Tibial nerve (tissue), 4 donors: ENCODE results near the gene EIF1AD. TPM values are rescaled to one million over a fixed set of nuclear protein-coding genes. Genes with fewer than 3 reads are reported as not detected.
A peak's percentile ranks its signal among the peaks of the same experiment; 100 is the strongest.

ENCODE experiments used
- DNase-seq, 2 donors: peaks; one replicate each; pipeline ENCODE4 v3.0.0-alpha.2; 2019; ENCODE audit warnings: low spot score in 2 of 2
- H3K27ac ChIP-seq, 4 donors: fragments of 200-600 bp; sonication (generic) in 3 of 4; one replicate each; pipeline ENCODE4 v1.5.1; 2017 to 2019; ENCODE audit warnings: mild to moderate bottlenecking in 1 of 4
- H3K27me3 ChIP-seq, 2 donors: fragments of 200-600 bp; sonication (generic) in 1 of 2; one replicate each; pipeline versions ENCODE4 v1.5.1 to v1.6.0; 2017 to 2019
- H3K36me3 ChIP-seq, 3 donors: fragments of 200-600 bp; sonication (generic); one replicate each; pipeline ENCODE4 v1.5.1; 2018 to 2019
- H3K4me1 ChIP-seq, 4 donors: fragments of 200-600 bp; sonication (generic) in 3 of 4; one replicate each; pipeline ENCODE4 v1.5.1; 2017 to 2019
- H3K4me3 ChIP-seq, 4 donors: fragments of 200-600 bp; sonication (generic) in 3 of 4; one replicate each; pipeline ENCODE4 v1.5.1; 2017 to 2019; ENCODE audit warnings: mild to moderate bottlenecking in 1 of 4, moderate library complexity in 1 of 4
- H3K9me3 ChIP-seq, 4 donors: fragments of 200-600 bp; sonication (generic) in 3 of 4; one replicate each; pipeline ENCODE4 v1.5.1; 2017 to 2019
- EP300 ChIP-seq, 2 donors: sonication (generic); formaldehyde crosslinking; IDR thresholded peaks; one replicate each; pipeline ENCODE4 v1.6.1; 2017; ENCODE audit warnings: antibody characterized with exemption in 2 of 2, mild to moderate bottlenecking in 1 of 2
- POLR2A ChIP-seq, 2 donors: fragments of 450-650 bp; IDR thresholded peaks; one replicate each; pipeline ENCODE4 v1.6.1; 2017; ENCODE audit warnings: antibody characterized with exemption in 2 of 2, mild to moderate bottlenecking in 2 of 2, moderate library complexity in 2 of 2
- whole genome bisulfite sequencing, 2 donors: methylation state at CpG; one replicate each; pipeline ENCODE4 v1.1.5; 2018; 5-methylcytosine and 5-hydroxymethylcytosine counted together
- total RNA-seq, 4 donors: library from RNA; depleted of rRNA; stranded (reverse); fragments of >200 nt; gene quantifications; one replicate each; pipeline ENCODE4 v1.1.0, GENCODE V29; 2016
- TF ChIP-seq, protein P1 (sequence below), 5 experiments: fragments of 200-600 bp in 3 of 5; fragments of 450-650 bp in 2 of 5; sonication (generic) in 3 of 5; IDR thresholded peaks; one replicate each; pipeline ENCODE4 v1.5.1; 2016 to 2019; ENCODE audit warnings: antibody characterized with exemption in 5 of 5, mild to moderate bottlenecking in 3 of 5, moderate library complexity in 2 of 5

EIF1AD gene
- total RNA-seq, 4 donors from 2014 or later, result 27.0 to 40.6 (median 29.5) TPM

DNA sequence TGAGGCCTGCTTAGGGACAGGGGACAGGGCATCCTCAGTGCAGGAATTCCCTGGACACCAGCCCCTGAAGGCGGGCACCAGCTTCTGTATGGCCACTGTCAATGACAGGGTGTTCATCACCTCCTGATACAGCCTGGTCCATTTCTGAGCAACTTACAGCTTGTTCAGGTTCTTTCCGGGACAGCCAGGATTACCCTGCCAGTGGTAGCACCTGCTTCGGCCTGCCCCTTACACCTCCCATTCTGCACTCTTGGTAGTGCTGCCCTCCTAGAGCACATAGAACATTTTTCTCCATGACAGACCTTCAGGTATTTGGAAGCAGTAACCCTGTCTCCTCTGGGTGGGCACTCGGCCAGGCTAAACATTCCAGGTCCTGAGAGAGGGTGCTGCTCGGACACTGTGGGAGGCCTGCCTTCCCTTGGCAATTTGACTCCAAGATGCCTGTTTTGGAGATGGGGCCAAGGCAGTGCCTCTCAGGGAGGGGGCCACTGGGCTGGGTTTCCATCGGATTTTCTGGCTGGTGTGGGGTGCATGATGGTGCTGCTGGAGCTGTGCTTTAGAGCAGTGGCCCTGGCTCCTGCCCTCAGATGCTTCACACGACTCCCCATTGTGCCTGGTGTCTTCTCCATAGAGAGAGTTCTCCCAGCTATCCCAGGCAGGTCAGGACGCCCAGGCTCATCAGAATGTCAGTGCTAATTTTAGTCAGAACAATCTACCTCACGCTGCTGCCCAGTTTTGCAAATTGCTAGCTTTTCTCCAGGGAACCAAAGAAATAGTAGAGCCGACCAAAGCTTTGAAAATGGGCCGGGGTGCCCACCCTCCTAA lies 45.8 kb upstream of the EIF1AD start:
- 64 to 76% methylated on average over 8 to 11 of the region's 11 CpGs for WGBS, 2 donors

DNA sequence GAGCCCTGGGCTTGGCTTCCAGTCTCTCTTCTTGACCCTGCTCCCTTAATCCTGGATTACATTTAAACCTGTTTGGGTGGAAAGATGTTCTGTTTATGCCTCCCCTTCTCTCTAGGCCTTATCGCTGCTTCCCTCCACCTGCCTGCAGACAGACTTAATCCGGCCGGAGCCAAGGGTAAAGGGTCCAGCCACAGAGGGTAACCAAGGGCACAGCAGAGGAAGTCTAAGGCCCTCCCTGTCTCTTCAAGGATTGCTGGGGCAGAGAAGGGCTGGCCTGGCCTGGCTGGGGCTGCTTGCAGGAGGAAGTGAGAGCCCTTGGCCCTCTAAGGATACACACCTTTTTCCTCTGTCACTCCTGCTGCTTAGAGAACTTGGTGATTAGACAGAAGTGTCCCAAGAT lies 44.9 kb upstream of the EIF1AD start:
- TF ChIP-seq EP300 (IDR thresholded peaks at IDR 0.05) (no peak), POLR2A (IDR thresholded peaks at IDR 0.05) (no peak)
- TF ChIP-seq, protein P1, sequence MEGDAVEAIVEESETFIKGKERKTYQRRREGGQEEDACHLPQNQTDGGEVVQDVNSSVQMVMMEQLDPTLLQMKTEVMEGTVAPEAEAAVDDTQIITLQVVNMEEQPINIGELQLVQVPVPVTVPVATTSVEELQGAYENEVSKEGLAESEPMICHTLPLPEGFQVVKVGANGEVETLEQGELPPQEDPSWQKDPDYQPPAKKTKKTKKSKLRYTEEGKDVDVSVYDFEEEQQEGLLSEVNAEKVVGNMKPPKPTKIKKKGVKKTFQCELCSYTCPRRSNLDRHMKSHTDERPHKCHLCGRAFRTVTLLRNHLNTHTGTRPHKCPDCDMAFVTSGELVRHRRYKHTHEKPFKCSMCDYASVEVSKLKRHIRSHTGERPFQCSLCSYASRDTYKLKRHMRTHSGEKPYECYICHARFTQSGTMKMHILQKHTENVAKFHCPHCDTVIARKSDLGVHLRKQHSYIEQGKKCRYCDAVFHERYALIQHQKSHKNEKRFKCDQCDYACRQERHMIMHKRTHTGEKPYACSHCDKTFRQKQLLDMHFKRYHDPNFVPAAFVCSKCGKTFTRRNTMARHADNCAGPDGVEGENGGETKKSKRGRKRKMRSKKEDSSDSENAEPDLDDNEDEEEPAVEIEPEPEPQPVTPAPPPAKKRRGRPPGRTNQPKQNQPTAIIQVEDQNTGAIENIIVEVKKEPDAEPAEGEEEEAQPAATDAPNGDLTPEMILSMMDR (IDR thresholded peaks at IDR 0.05), result no peak
- peaks cover 0 to 28% (median 10%) of the 10 kb centered on the region in 4 donors for H3K4me1 ChIP-seq
- DNase-seq, result no peak
- H3K36me3 ChIP-seq, result no peaks in the 10 kb centered on the region
- H3K4me3 ChIP-seq, result no peak overlapping the region
- WGBS, 2 donors, result 93 to 96% methylated on average over 3 of the region's 3 CpGs
- no peaks in the 10 kb centered on the region for H3K9me3 ChIP-seq
- H3K27me3 ChIP-seq, result peaks cover 0 to 23% of the 10 kb centered on the region in 2 donors
- H3K27ac ChIP-seq, result no peak overlapping the region

More for the DNA sequence above, 45.8 kb upstream of the EIF1AD start:
- H3K36me3 ChIP-seq, result no peaks in the 10 kb centered on the region
- no peaks in the 10 kb centered on the region for H3K9me3 ChIP-seq
- peaks cover 0 to 23% of the 10 kb centered on the region in 2 donors for H3K27me3 ChIP-seq
- no peak for DNase-seq
- TF ChIP-seq POLR2A (IDR thresholded peaks at IDR 0.05) (no peak), EP300 (IDR thresholded peaks at IDR 0.05) (no peak)
- TF ChIP-seq, protein P1 (IDR thresholded peaks at IDR 0.05), result no peak
- H3K27ac ChIP-seq, result no peak overlapping the region
- no peak overlapping the region for H3K4me3 ChIP-seq
- peaks cover 0 to 29% (median 10%) of the 10 kb centered on the region in 4 donors for H3K4me1 ChIP-seq

DNA sequence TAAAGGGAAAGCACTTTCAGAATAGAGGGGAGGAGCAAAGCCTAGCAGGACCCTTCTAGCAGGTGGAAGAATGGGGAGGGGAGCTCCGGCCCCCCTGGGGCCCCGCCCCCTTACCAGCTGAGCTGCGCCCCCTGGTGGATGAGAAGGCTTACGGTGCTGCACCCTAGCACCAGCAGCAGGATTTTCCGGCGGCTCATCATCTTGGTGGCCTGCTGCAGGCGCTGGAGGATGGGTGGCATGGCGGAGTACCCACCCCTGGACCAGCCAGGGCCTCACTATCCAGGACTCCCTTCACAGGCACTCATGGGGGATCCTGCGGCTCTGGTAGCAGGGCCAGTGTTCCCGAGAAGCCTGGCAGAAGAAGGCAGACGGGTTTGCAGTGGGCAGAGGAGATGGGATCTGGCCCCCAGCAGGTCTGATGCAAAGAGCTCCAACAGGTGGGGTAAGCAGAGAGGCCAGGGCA lies 43.3 kb upstream of the EIF1AD start:
- peak; percentile 23 to 64 for DNase-seq
- 10 to 16% methylated on average over 9 to 11 of the region's 11 CpGs for WGBS, 2 donors

DNA sequence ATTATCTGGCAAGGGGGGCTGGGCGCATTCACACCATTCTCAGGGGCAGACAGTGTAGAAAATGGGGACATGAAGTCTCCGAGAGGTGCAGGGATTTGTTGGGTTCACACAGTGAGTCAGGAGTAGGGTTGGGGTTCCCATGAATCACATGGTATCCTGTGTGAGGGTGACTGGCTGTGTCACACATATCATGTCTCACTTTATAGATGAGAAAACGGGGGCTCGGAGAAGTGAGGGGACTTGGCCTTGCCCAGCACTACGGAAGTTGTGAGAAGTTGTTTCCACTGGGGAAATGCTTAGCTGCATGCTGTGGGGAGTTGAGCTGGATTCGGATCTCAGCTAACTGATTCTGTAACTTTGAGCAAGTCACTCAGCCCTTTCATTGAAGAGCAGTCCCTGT lies 42.8 kb upstream of the EIF1AD start:
- H3K36me3 ChIP-seq, result no peaks in the 10 kb centered on the region
- peaks cover 0 to 23% of the 10 kb centered on the region in 2 donors for H3K27me3 ChIP-seq
- H3K4me3 ChIP-seq, result no peak overlapping the region
- no peak overlapping the region for H3K27ac ChIP-seq
- H3K9me3 ChIP-seq, result no peaks in the 10 kb centered on the region
- peaks cover 0 to 16% (median 6%) of the 10 kb centered on the region in 4 donors for H3K4me1 ChIP-seq
- TF ChIP-seq POLR2A (IDR thresholded peaks at IDR 0.05) (no peak), EP300 (IDR thresholded peaks at IDR 0.05) (no peak)
- TF ChIP-seq, protein P1 (IDR thresholded peaks at IDR 0.05), result no peak
- DNase-seq, result no peak
- 73 to 81% methylated on average over 5 to 6 of the region's 6 CpGs for WGBS, 2 donors

More for the DNA sequence above, 43.3 kb upstream of the EIF1AD start:
- Histone ChIP-seq H3K4me3 (no peak overlapping the region), H3K36me3 (no peaks in the 10 kb centered on the region), H3K27me3 (peaks cover 0 to 23% of the 10 kb centered on the region in 2 donors), H3K4me1 (peaks cover 0 to 16% (median 6%) of the 10 kb centered on the region in 4 donors), H3K27ac (no peak overlapping the region), H3K9me3 (no peaks in the 10 kb centered on the region)
- TF ChIP-seq, protein P1 (IDR thresholded peaks at IDR 0.05), result peak; percentile 83 to 94 (median 90)
- TF ChIP-seq POLR2A (IDR thresholded peaks at IDR 0.05) (no peak), EP300 (IDR thresholded peaks at IDR 0.05) (peak in 1 of 2 donors; percentile 23)
